GM18858 (cell line): Measurements from ENCODE around the gene IFNA21.
"Not testable (repeated sequence)": the region's sequence is repeated elsewhere in the genome, so short reads cannot be mapped to it uniquely, and the experiment has no call there.

ENCODE experiments used
- ATAC-seq: cut with Tn5 transposase; IDR thresholded peaks from one replicate; pipeline ENCODE4 v1.9.1; 2021; ENCODE audit not compliant: unreplicated experiment

IFNA21 gene

GRCh38 chr9:21144603-21145002 lies 21.9 kb downstream of the IFNA21 start:
- ATAC-seq, result no peak

- ATAC-seq, result no peak
These were observed 25.0 kb downstream of the IFNA21 start, which contains the start of gene IFNW1 for GRCh38 chr9:21141427-21141882. TSS of gene IFNW1 (minus strand) at chr9:21141832. CDS start at chr9:21141570, 262 bp downstream.

GRCh38 chr9:21137020-21137419 lies 29.4 kb downstream of the IFNA21 start:
- no peak for ATAC-seq

- no peak for ATAC-seq
These were observed 30.7 kb downstream of the IFNA21 start for GRCh38 chr9:21135736-21136135.

GRCh38 chr9:21128186-21128585 lies 38.3 kb downstream of the IFNA21 start:
- ATAC-seq, result not testable (repeated sequence)

- ATAC-seq, result peak; percentile 62
These were observed 44.7 kb downstream of the IFNA21 start for GRCh38 chr9:21121595-21122251.

GRCh38 chr9:21121079-21121478 lies 45.4 kb downstream of the IFNA21 start:
- no peak for ATAC-seq

- no peak for ATAC-seq
These were observed 47.2 kb downstream of the IFNA21 start for GRCh38 chr9:21119093-21119770.
